ENCODE results near the gene COA3.
"Not testable (repeated sequence)": the region's sequence is repeated elsewhere in the genome, so short reads cannot be mapped to it uniquely, and the experiment has no call there.

COA3 gene

DNA sequence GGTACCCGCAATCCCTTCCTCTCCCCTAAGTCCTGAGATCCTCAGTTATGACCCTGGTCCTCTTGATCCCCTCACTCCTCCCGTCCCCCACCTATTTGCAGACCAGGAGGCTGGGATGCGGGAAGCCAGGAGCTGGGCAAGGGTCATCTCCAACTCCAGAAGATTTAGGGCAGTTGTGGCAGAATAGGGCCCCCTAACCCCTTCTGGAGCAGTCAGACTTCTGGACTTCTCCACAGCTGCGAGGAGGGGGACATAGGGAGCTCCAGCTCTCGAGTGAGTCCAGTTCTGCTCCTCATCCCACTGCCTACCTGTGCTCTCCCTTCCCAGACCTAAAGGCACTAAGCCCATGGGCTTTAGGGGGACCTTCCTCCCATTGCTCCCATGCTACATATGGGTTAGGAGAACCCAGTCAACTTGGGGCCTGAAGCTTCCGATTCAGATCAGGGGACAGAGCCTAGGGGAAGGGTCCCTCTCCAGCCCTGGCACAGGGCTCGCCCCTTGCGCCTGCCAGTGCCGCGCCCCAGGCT is 16.8 kb downstream of the COA3 start:
- DNase-seq = no peak

DNA sequence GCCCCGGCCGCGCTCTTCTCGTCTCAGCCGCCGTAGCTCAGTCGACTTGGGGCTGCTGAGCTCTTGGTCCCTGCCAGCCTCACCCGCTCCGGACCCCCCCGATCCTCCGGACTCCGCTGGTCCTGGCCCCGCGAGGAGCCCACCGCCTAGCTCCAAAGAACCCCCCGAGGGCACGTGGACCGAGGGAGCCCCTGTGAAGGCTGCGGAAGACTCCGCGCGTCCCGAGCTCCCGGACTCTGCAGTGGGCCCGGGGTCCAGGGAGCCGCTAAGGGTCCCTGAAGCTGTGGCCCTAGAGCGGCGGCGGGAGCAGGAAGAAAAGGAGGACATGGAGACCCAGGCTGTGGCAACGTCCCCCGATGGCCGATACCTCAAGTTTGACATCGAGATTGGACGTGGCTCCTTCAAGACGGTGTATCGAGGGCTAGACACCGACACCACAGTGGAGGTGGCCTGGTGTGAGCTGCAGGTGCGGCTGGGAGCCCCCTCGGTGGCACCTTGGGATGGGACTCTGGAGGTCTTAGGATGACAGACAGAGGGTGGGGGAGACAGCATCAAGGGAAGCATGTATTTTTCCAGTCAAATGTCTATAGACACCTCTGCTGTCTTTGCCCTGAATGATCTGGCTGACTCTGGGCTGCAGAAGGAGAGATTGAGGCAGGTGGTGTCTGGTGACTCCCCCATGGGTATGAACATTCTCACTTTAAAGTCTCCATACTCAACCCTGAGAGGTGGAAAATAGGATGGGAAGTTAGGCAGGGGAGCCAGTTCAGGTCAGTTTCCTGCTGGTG is 17.5 kb downstream of the COA3 start:
- no peak for DNase-seq

DNA sequence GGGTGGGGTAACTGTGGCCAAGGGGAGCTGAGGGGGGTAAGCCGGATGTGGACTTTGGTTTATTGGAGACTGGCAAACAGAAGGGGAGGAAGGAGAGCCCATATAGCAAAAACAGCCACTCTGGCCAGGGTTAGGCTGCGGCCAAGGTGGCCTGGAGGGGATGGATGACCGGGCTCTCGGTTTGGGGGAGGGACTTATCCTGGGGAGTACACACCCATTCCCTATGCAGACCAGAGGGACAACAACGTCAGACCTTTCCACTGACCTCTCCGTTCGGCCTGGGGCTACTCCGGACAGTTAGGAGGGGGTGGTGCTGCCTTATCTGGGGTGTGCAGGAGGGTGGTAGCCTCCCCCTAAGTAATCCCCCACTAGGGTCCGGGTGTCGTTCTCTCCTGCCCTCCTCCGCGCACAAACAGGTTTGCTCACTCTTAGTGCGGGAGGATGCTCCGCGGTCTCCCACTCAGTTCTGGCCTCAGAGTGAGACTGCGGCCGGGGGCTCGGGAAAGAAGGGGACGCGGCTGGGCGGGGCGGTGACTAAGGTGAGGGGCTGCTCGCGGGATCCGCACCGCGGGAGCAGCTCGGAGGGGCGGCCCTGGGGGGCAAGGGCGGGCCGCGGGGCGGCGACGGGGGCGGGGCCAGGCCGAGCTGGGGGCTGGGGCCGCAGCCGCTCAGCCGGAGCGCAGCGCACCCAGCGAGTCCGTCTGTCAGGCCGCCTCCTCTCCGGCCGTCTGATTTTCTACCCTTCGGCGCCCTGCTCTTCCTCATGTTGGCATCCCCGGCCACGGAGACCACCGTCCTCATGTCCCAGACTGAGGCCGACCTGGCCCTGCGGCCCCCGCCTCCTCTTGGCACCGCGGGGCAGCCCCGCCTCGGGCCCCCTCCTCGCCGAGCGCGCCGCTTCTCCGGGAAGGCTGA is 18.3 kb downstream of the COA3 start, which contains the start of gene WNK4:
Gene WNK4, plus strand, starts transcription at position 675 of the 915 bp plus-strand sequence. Its CDS starts 89 bp downstream, at position 764.
- DNase-seq = peak; percentile 56

DNA sequence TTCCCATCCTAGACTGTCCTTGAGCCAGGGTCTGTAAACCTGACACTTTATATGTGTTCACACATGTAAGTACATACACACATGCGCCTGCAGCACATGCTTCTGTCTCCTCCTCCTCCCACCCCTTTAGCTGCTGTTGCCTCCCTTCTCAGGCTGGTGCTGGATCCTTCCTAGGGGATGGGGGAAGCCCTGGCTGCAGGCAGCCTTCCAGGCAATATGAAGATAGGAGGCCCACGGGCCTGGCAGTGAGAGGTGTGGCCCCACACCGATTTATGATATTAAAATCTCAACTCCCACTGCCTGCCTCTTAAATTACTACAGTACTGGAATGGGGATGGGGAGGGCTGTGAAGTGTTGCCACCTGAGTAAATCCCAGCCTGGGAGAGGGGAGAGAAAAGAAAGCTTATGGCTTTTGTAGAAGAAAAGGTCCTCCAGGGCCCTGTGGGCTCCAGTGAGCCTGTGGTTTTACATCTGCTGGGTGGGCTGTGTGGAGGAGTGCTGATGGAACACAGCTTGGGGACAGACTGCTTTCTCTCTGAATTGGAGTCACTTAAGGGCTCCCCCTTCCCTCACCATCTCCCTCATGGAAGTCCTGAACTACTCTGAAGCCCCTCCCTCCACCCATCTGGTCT is 19.1 kb downstream of the COA3 start:
- DNase-seq = no peak

- DNase-seq = no peak
Observed at GRCh38 chr17:42778570-42778969, 19.9 kb downstream of the COA3 start.

DNA sequence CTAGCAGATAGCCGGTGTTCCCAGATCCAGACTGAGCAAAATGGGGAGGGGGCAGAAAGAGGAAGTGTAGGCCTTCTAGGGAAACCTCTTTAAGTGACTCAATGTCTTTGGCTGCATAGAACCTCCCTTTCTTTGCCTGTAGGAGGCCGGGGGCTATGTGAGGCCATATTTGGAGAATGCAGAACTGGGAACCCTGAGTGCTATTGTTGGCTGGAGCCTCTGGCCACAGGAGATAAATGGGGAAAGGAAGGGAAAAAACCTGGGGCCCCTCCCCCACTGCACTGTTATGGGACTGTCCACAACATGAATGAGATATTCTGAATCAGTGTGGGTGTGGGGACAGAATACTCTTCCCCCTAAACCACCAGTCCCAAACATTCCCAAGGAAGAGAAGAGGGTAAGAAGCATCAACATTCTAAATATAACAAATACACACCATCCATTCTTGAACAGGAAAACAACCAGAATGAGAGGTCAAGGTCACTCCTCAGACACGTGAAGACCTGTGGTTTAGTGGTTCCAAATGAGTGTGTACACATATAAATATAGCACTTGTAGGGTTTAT is 22.9 kb downstream of the COA3 start:
- peak; percentile 29 for DNase-seq

GRCh38 chr17:42774066-42774745 is 24.3 kb downstream of the COA3 start:
- peak; percentile 43 for DNase-seq

- peak; percentile 84 for DNase-seq
Observed at GRCh38 chr17:42773290-42774035, 25.0 kb downstream of the COA3 start, which contains the start of gene VPS25. Gene VPS25, plus strand, starts transcription at chr17:42773449. Its CDS starts 27 bp downstream, at chr17:42773476.

DNA sequence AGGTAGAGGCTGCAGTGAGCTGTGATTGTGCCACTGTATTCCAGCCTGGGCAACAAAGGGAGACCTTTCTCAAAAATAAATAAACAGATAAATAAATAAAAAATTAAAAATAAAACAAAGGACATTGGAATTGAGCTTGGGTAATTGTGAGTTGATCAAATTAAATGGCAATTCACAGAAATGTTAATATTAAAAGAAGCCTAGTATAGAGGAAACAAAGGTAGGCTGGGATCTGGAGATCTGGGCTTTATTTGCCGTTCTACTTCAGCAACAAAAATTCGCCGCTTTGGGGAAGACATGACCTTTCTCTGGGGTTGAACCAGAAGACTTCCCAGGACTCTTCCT is 25.6 kb downstream of the COA3 start:
- no peak for DNase-seq

DNA sequence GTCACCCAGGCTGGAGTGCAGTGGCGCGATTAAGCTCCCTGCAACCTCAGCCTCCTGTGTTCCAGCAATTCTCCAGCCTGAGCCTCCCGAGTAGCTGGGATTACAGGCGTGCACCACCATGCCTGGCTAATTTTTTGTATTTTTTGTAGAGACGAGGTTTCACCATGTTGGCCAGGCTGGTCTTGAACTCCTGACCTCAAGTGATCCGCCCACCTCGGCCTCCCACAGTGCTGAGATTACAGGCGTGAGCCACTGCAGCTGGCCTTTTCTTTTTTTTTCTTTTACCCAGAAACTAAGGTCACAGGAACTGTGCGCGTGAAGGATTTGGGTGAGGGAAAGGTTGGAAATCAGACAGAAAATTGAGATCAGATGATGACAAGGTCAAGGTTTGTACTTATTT is 28.5 kb downstream of the COA3 start:
- not testable (repeated sequence) for DNase-seq

- DNase-seq = not testable (repeated sequence)
Observed at GRCh38 chr17:42768006-42768405, 30.5 kb downstream of the COA3 start.

GRCh38 chr17:42767512-42767911 is 31.0 kb downstream of the COA3 start:
- DNase-seq = no peak

GRCh38 chr17:42766124-42766523 is 32.4 kb downstream of the COA3 start:
- DNase-seq = no peak

- no peak for DNase-seq
Observed at GRCh38 chr17:42761638-42762037, 36.9 kb downstream of the COA3 start.

- no peak for DNase-seq
Observed at GRCh38 chr17:42760652-42761581, 37.6 kb downstream of the COA3 start, which contains the start of gene RAMP2. Gene RAMP2, plus strand, starts transcription at chr17:42761227. Its CDS starts 35 bp downstream, at chr17:42761262.

- no peak for DNase-seq
Observed at GRCh38 chr17:42759982-42760651, 38.4 kb downstream of the COA3 start.

- DNase-seq = no peak
Observed at GRCh38 chr17:42754782-42755181, 43.7 kb downstream of the COA3 start.

DNA sequence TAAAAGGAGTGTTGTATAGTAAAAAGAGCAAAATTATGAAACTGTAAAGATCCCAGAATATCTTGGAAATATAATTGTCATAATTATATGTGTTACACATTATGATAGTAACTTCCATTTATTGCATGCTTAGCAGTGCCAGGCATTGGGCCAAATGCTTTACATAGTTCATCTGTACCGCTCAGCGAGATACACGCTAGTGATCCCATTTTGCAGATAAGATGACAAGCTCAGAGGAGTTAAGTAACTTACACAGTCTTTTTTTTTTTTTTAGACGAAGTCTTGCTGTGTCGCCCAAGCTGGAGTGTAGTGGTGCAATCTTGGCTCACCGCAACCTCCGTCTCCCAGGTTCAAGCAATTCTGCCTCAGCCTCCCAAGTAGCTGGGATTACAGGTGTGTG is 46.9 kb downstream of the COA3 start:
- no peak for DNase-seq

GRCh38 chr17:42750739-42751344 is 47.7 kb downstream of the COA3 start:
- DNase-seq = no peak

All from fibroblast of skin of abdomen (primary cell).